ENCODE measurements around the gene FBXO41.

DNA sequence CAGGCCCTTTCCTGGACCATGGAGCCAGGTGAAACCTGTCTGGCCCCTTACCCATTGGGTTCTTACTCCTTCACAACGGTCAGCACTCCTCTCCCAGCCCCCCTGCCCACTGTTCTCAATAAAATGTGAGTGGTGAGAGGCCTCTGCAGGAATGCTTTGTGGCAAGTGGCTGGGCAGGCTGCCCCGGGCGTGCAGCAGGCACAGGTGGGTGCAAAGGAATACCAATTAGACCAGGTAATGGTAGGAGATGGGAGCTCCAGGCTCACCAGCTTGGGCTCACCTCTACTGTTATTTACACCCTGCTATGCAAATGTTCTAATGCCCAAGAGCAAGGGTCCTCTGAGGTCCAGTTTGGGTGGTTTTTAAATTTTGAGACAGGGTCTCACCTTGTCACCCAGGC, 57.2 kb downstream of the FBXO41 start:
- TF ChIP-seq POLR2A (IDR thresholded peaks at IDR 0.05; ENCODE audit: low read depth, low read length) (no peak), MAX (IDR thresholded peaks at IDR 0.05; ENCODE audit: insufficient read depth, insufficient read length) (no peak)
- TF ChIP-seq, protein P1, sequence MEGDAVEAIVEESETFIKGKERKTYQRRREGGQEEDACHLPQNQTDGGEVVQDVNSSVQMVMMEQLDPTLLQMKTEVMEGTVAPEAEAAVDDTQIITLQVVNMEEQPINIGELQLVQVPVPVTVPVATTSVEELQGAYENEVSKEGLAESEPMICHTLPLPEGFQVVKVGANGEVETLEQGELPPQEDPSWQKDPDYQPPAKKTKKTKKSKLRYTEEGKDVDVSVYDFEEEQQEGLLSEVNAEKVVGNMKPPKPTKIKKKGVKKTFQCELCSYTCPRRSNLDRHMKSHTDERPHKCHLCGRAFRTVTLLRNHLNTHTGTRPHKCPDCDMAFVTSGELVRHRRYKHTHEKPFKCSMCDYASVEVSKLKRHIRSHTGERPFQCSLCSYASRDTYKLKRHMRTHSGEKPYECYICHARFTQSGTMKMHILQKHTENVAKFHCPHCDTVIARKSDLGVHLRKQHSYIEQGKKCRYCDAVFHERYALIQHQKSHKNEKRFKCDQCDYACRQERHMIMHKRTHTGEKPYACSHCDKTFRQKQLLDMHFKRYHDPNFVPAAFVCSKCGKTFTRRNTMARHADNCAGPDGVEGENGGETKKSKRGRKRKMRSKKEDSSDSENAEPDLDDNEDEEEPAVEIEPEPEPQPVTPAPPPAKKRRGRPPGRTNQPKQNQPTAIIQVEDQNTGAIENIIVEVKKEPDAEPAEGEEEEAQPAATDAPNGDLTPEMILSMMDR (IDR thresholded peaks at IDR 0.05; ENCODE audit: extremely low read depth in 1 of 2, insufficient read depth in 1 of 2, low read depth in 1 of 2, low read length in 2 of 2), result no peak
